ENCODE data around the gene OCA2. TPM values are rescaled to one million over a fixed set of nuclear protein-coding genes. Genes with fewer than 3 reads are reported as not detected.

Gene OCA2
- total and polyA plus RNA-seq, 2 of the 4 experiments (the other 2 are of a cell fraction), result under 0.01 to 0.03 TPM

GRCh38 chr15:27807335-27807734, 291.8 kb downstream of the OCA2 start:
- POLR2A ChIA-PET (ENCODE audit: unreplicated experiment), result no interaction called here

More at GRCh38 chr15:27807335-27807734, 291.8 kb downstream of the OCA2 start:
- Histone ChIP-seq H3K4me3 (ENCODE audit: insufficient read depth, low read depth, low read length) (no peak overlapping the region), H3K79me1 (ENCODE audit: low read depth in 1 of 2, low read length in 2 of 2) (no peaks in the 10 kb centered on the region), H4K5ac (ENCODE audit: low read depth, low read length) (no peak overlapping the region), H3K4ac (ENCODE audit: low read depth, low read length) (no peak overlapping the region), H2BK20ac (ENCODE audit: low read depth, low read length) (no peak overlapping the region), H2AK9ac (replicated peaks; ENCODE audit: low read depth, low read length, poor library complexity) (no peak overlapping the region), H4K8ac (ENCODE audit: low read depth in 2 of 2, low read length in 2 of 2) (no peak overlapping the region), H4K91ac (ENCODE audit: insufficient read depth, low read depth, low read length) (no peak overlapping the region), H3K56ac (ENCODE audit: extremely low read depth, insufficient read depth, low read length) (no peak overlapping the region), H3K36me3 (ENCODE audit: control insufficient read depth, insufficient read depth, low read length) (no peaks in the 10 kb centered on the region), H2AFZ (replicated peaks; ENCODE audit: low read length, poor library complexity) (no peak overlapping the region), H3K27ac (ENCODE audit: insufficient read depth, low read length) (no peak overlapping the region), H3K27me3 (ENCODE audit: control insufficient read depth, insufficient read depth, low read length) (no peaks in the 10 kb centered on the region), H3K23ac (ENCODE audit: low read depth, low read length) (no peak overlapping the region), H2AK5ac (ENCODE audit: low read depth, low read length) (no peak overlapping the region), H3K4me1 (ENCODE audit: control insufficient read depth, insufficient read depth, low read length) (no peaks in the 10 kb centered on the region), H3K4me2 (ENCODE audit: low read depth, low read length) (no peak overlapping the region), H2BK15ac (ENCODE audit: low read depth, low read length) (no peak overlapping the region), H3K9ac (ENCODE audit: low read depth, low read length) (no peak overlapping the region), H2BK5ac (ENCODE audit: low read depth, low read length, poor library complexity, severe bottlenecking) (no peak overlapping the region), H3K9me3 (ENCODE audit: control insufficient read depth, insufficient read depth, low read length) (peaks cover 30% of the 10 kb centered on the region), H2BK120ac (ENCODE audit: low read depth, low read length) (no peak overlapping the region), H3K18ac (ENCODE audit: low read depth, low read length) (no peak overlapping the region), H3K14ac (replicated peaks; ENCODE audit: low read depth, low read length) (no peak overlapping the region), H3K9me1 (ENCODE audit: insufficient read depth, low read length) (no peaks in the 10 kb centered on the region), H4K20me1 (ENCODE audit: insufficient read depth, low read length) (no peaks in the 10 kb centered on the region)
- in situ Hi-C loops (cut with MboI; ENCODE audit: low sequenced_read_pairs), result no loop called here
- 40% methylated on average over 1 of the region's 7 CpGs; no CpG with 5 or more reads in 1 of the 2 experiments for WGBS, 2 experiments (ENCODE audit: extremely low coverage in 2 of 2, insufficient read length in 1 of 2)
- intact Hi-C loops (cut with micrococcal nuclease), result no loop called here
- dilution Hi-C loops (cut with HindIII; ENCODE audit: low sequenced_read_pairs, unreplicated experiment), result no loop called here
- no peak for TF ChIP-seq RFX5 (IDR thresholded peaks at IDR 0.05; ENCODE audit: low read depth, low read length)
- TF ChIP-seq SMC3 (IDR thresholded peaks at IDR 0.05; ENCODE audit: low read depth, low read length), result no peak
- no peak for TF ChIP-seq ELK1 (IDR thresholded peaks at IDR 0.05; ENCODE audit: borderline replicate concordance, low read depth, low read length)
- no peak for TF ChIP-seq NFE2L2 (IDR thresholded peaks at IDR 0.05; ENCODE audit: low read depth, low read length)
- TF ChIP-seq POLR2A (IDR thresholded peaks at IDR 0.05; ENCODE audit: low read depth, low read length), result no peak
- TF ChIP-seq CHD1 (IDR thresholded peaks at IDR 0.05; ENCODE audit: low read depth, low read length), result no peak
- no peak for TF ChIP-seq MAFK (IDR thresholded peaks at IDR 0.05; ENCODE audit: low read depth, low read length)
- TF ChIP-seq CTCF (conservative IDR thresholded peaks at IDR 0.05; ENCODE audit: low read depth, low read length), result no peak
- TF ChIP-seq USF2 (IDR thresholded peaks at IDR 0.05; ENCODE audit: low read depth, low read length), result no peak
- TF ChIP-seq BHLHE40 (IDR thresholded peaks at IDR 0.05; ENCODE audit: low read depth, low read length), result no peak
- no peak for TF ChIP-seq MXI1 (IDR thresholded peaks at IDR 0.05; ENCODE audit: borderline replicate concordance, low read depth, low read length)
- TF ChIP-seq FOS (IDR thresholded peaks at IDR 0.05; ENCODE audit: low read depth, low read length), result no peak
- no peak for TF ChIP-seq RAD21 (IDR thresholded peaks at IDR 0.05; ENCODE audit: low read length)
- DNase-seq (no peak), ATAC-seq (ENCODE audit: low read depth) (no peak)
- BruUV-seq (replicated peaks), result no TSS peak
- CTCF ChIA-PET, result interaction anchor here (0.6 kb wide), 1 partner anchor 10 kb away, joined by 3 read pairs; no protein-coding TSS in a partner anchor

All from IMR-90 (cell line).